ENCODE measurements around the gene GRIP2.

Gene GRIP2

GRCh38 chr3:14503706-14504065 is 36.5 kb downstream of the GRIP2 start:
- no peak overlapping the region for H4K8ac ChIP-seq (ENCODE audit: low read length)

DNA sequence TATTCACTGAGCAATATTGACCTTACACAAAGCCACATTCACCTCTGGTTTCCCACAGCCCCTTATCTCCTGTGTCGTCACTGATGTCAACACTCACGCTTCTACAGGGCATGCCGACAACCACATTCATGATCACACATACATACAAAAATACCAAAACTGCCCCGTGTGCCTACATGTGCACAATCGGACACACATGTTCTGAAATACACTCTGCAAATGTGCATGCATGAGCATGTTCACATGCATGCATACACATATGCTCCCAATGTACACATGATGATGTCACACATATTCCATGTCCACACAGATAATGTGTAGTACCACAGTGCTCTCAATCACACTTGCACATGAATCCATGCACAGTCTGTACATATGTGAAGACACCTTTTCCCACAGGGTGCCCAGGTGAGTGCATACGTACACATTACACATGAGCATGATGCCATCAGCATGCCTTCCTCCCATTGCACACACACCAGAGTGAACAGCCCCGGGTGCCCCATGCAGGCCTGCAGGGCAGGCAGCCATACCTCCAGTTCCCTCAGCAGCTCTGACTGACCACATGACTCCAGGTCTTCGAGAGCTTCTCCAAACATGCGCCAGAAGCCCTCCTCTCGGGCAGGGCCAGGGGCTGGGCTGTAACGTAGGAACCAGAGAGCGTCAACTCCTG is 37.0 kb downstream of the GRIP2 start:
- H2BK120ac ChIP-seq (ENCODE audit: low read depth, low read length), result no peak overlapping the region
- H2BK12ac ChIP-seq (ENCODE audit: low read length in 2 of 2), result no peak overlapping the region
- no peaks in the 10 kb centered on the region for H3K79me1 ChIP-seq (replicated peaks; ENCODE audit: low read length, poor library complexity, severe bottlenecking)
- H3K14ac ChIP-seq (ENCODE audit: low read length in 2 of 2), result no peak overlapping the region
- no peak overlapping the region for H3K23ac ChIP-seq (ENCODE audit: low read length in 2 of 2)
- H3K9ac ChIP-seq (ENCODE audit: low read length), result no peak overlapping the region
- no peak overlapping the region for H2BK15ac ChIP-seq (ENCODE audit: low read depth, poor library complexity, severe bottlenecking)
- H3K27me3 ChIP-seq (ENCODE audit: control insufficient read depth in 1 of 2, insufficient read depth in 1 of 2, low read length in 2 of 2), result peaks cover 10 to 19% of the 10 kb centered on the region in 2 experiments
- H4K91ac ChIP-seq (ENCODE audit: low read length), result peak overlapping the region; percentile 18
- no peak overlapping the region for H2AFZ ChIP-seq (ENCODE audit: low read depth, low read length)
- H3K36me3 ChIP-seq (ENCODE audit: control insufficient read depth in 1 of 2, insufficient read depth in 2 of 2, low read depth in 1 of 2, low read length in 2 of 2), result no peaks in the 10 kb centered on the region
- WGBS, result 91% methylated on average over 12 of the region's 12 CpGs
- no peak overlapping the region for H2BK5ac ChIP-seq (ENCODE audit: low read depth, low read length, poor library complexity, severe bottlenecking)
- H3K4me2 ChIP-seq (ENCODE audit: low read length, poor library complexity, severe bottlenecking), result no peak overlapping the region
- H3K4me3 ChIP-seq (ENCODE audit: insufficient read depth in 1 of 2, low read depth in 1 of 2, low read length in 2 of 2), result peak overlapping the region in 1 of 2 experiments; percentile 25
- DNase-seq, result no peak
- no peaks in the 10 kb centered on the region for H3K4me1 ChIP-seq (ENCODE audit: control insufficient read depth, insufficient read depth, low read depth, low read length)
- no peak overlapping the region for H2AK5ac ChIP-seq (ENCODE audit: low read length, severe bottlenecking)
- peak overlapping the region; percentile 77 for H4K8ac ChIP-seq (ENCODE audit: low read length)
- peaks cover 20% of the 10 kb centered on the region for H3K9me3 ChIP-seq (ENCODE audit: control insufficient read depth, low read length)
- no peak overlapping the region for H3K27ac ChIP-seq (ENCODE audit: low read length, poor library complexity, severe bottlenecking)
- H3K18ac ChIP-seq (ENCODE audit: low read depth in 1 of 2, low read length in 2 of 2), result no peak overlapping the region
- H3K4ac ChIP-seq (ENCODE audit: low read depth in 1 of 2, low read length in 2 of 2), result no peak overlapping the region

More at GRCh38 chr3:14503706-14504065, 36.5 kb downstream of the GRIP2 start:
- 87% methylated on average over 20 of the region's 20 CpGs for WGBS
- Histone ChIP-seq H2AFZ (ENCODE audit: low read depth, low read length) (no peak overlapping the region), H3K23ac (ENCODE audit: low read length in 2 of 2) (no peak overlapping the region), H2BK5ac (ENCODE audit: low read depth, low read length, poor library complexity, severe bottlenecking) (no peak overlapping the region), H3K27ac (ENCODE audit: low read length, poor library complexity, severe bottlenecking) (no peak overlapping the region), H3K18ac (ENCODE audit: low read depth in 1 of 2, low read length in 2 of 2) (no peak overlapping the region), H3K27me3 (ENCODE audit: control insufficient read depth in 1 of 2, insufficient read depth in 1 of 2, low read length in 2 of 2) (peaks cover 6 to 19% of the 10 kb centered on the region in 2 experiments), H3K4me1 (ENCODE audit: control insufficient read depth, insufficient read depth, low read depth, low read length) (no peaks in the 10 kb centered on the region), H2BK15ac (ENCODE audit: low read depth, poor library complexity, severe bottlenecking) (no peak overlapping the region), H2BK120ac (ENCODE audit: low read depth, low read length) (no peak overlapping the region), H4K91ac (ENCODE audit: low read length) (no peak overlapping the region), H3K36me3 (ENCODE audit: control insufficient read depth in 1 of 2, insufficient read depth in 2 of 2, low read depth in 1 of 2, low read length in 2 of 2) (no peaks in the 10 kb centered on the region), H3K79me1 (replicated peaks; ENCODE audit: low read length, poor library complexity, severe bottlenecking) (no peaks in the 10 kb centered on the region), H3K4me3 (ENCODE audit: insufficient read depth in 1 of 2, low read depth in 1 of 2, low read length in 2 of 2) (no peak overlapping the region), H3K14ac (ENCODE audit: low read length in 2 of 2) (no peak overlapping the region), H3K4ac (ENCODE audit: low read depth in 1 of 2, low read length in 2 of 2) (no peak overlapping the region), H3K4me2 (ENCODE audit: low read length, poor library complexity, severe bottlenecking) (no peak overlapping the region), H2AK5ac (ENCODE audit: low read length, severe bottlenecking) (no peak overlapping the region), H3K9ac (ENCODE audit: low read length) (no peak overlapping the region), H2BK12ac (ENCODE audit: low read length in 2 of 2) (no peak overlapping the region), H3K9me3 (ENCODE audit: control insufficient read depth, low read length) (peaks cover 20% of the 10 kb centered on the region)
- DNase-seq, result no peak

DNA sequence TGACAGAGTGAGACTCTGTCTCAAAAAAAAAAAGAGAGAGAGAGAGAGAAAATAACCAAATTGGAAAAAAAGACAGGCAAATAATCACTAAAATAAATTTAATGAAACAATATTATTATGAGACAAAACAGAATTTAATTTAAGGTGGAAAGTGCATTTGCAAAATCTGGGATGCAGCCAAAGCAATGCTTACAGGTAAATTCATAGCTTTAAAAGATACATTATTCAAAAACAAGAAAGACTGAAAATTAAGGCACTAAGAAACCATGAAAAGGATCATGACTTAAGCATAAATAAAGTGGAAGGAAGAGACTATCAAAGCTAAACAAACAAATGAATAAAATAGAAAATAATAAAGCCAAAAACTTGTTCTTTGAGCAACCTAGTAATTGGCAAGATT is 37.7 kb downstream of the GRIP2 start:
- Histone ChIP-seq H3K27me3 (ENCODE audit: control insufficient read depth in 1 of 2, insufficient read depth in 1 of 2, low read length in 2 of 2) (peaks cover 15 to 17% of the 10 kb centered on the region in 2 experiments), H3K9ac (ENCODE audit: low read length) (no peak overlapping the region), H4K91ac (ENCODE audit: low read length) (no peak overlapping the region), H3K4me3 (ENCODE audit: insufficient read depth in 1 of 2, low read depth in 1 of 2, low read length in 2 of 2) (no peak overlapping the region), H3K4me1 (ENCODE audit: control insufficient read depth, insufficient read depth, low read depth, low read length) (peaks cover under 1% of the 10 kb centered on the region), H3K4me2 (ENCODE audit: low read length, poor library complexity, severe bottlenecking) (no peak overlapping the region), H3K23ac (ENCODE audit: low read length in 2 of 2) (no peak overlapping the region), H3K4ac (ENCODE audit: low read depth in 1 of 2, low read length in 2 of 2) (no peak overlapping the region), H2BK15ac (ENCODE audit: low read depth, poor library complexity, severe bottlenecking) (no peak overlapping the region), H3K14ac (ENCODE audit: low read length in 2 of 2) (no peak overlapping the region), H3K9me3 (ENCODE audit: control insufficient read depth, low read length) (peaks cover 20% of the 10 kb centered on the region), H2BK12ac (ENCODE audit: low read length in 2 of 2) (no peak overlapping the region), H3K79me1 (replicated peaks; ENCODE audit: low read length, poor library complexity, severe bottlenecking) (no peaks in the 10 kb centered on the region), H2BK5ac (ENCODE audit: low read depth, low read length, poor library complexity, severe bottlenecking) (no peak overlapping the region), H3K18ac (ENCODE audit: low read depth in 1 of 2, low read length in 2 of 2) (no peak overlapping the region), H3K36me3 (ENCODE audit: control insufficient read depth in 1 of 2, insufficient read depth in 2 of 2, low read depth in 1 of 2, low read length in 2 of 2) (no peaks in the 10 kb centered on the region), H2AFZ (ENCODE audit: low read depth, low read length) (no peak overlapping the region), H4K8ac (ENCODE audit: low read length) (no peak overlapping the region), H2BK120ac (ENCODE audit: low read depth, low read length) (no peak overlapping the region), H3K27ac (ENCODE audit: low read length, poor library complexity, severe bottlenecking) (no peak overlapping the region), H2AK5ac (ENCODE audit: low read length, severe bottlenecking) (no peak overlapping the region)
- DNase-seq, result no peak

DNA sequence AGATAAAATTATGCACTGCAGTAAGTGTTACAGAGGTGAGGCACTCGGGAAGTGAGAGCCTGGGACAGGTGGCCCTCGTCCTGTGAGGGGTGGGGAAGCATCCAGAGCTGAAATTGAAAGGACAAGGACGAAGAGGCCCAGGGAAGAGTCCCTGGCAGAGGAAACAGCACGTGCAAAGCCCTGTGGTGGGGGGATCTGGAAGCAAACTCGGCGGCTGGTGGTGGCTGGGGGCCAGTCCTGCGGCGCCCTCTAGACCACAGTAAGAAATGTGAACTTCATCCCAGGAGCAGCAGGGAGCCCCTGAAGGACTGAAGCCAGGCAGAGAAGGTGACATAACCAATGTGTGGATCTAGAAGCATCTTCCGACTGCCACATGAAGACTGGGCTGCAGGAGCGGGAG is 42.8 kb downstream of the GRIP2 start:
- peak overlapping the region in 1 of 2 experiments; percentile 39 for H3K14ac ChIP-seq (ENCODE audit: low read length in 2 of 2)
- no peak overlapping the region for H2BK120ac ChIP-seq (ENCODE audit: low read depth, low read length)
- H3K9ac ChIP-seq (ENCODE audit: low read length), result no peak overlapping the region
- no peak overlapping the region for H2BK15ac ChIP-seq (ENCODE audit: low read depth, poor library complexity, severe bottlenecking)
- WGBS, result 54% methylated on average over 10 of the region's 10 CpGs
- no peak for DNase-seq
- H4K8ac ChIP-seq (ENCODE audit: low read length), result no peak overlapping the region
- H3K4me1 ChIP-seq (ENCODE audit: control insufficient read depth, insufficient read depth, low read depth, low read length), result peaks cover 5% of the 10 kb centered on the region
- no peak overlapping the region for H4K91ac ChIP-seq (ENCODE audit: low read length)
- H3K27me3 ChIP-seq (ENCODE audit: control insufficient read depth in 1 of 2, insufficient read depth in 1 of 2, low read length in 2 of 2), result peaks cover 4 to 15% of the 10 kb centered on the region in 2 experiments
- H3K4me3 ChIP-seq (ENCODE audit: insufficient read depth in 1 of 2, low read depth in 1 of 2, low read length in 2 of 2), result no peak overlapping the region
- H2AFZ ChIP-seq (ENCODE audit: low read depth, low read length), result no peak overlapping the region
- no peak overlapping the region for H3K4ac ChIP-seq (ENCODE audit: low read depth in 1 of 2, low read length in 2 of 2)
- H2BK12ac ChIP-seq (ENCODE audit: low read length in 2 of 2), result no peak overlapping the region
- peaks cover 0 to 8% of the 10 kb centered on the region in 2 experiments for H3K36me3 ChIP-seq (ENCODE audit: control insufficient read depth in 1 of 2, insufficient read depth in 2 of 2, low read depth in 1 of 2, low read length in 2 of 2)
- H3K18ac ChIP-seq (ENCODE audit: low read depth in 1 of 2, low read length in 2 of 2), result no peak overlapping the region
- no peak overlapping the region for H2AK5ac ChIP-seq (ENCODE audit: low read length, severe bottlenecking)
- H3K79me1 ChIP-seq (replicated peaks; ENCODE audit: low read length, poor library complexity, severe bottlenecking), result no peaks in the 10 kb centered on the region
- no peak overlapping the region for H2BK5ac ChIP-seq (ENCODE audit: low read depth, low read length, poor library complexity, severe bottlenecking)
- no peak overlapping the region for H3K27ac ChIP-seq (ENCODE audit: low read length, poor library complexity, severe bottlenecking)
- peaks cover 11% of the 10 kb centered on the region for H3K9me3 ChIP-seq (ENCODE audit: control insufficient read depth, low read length)
- H3K23ac ChIP-seq (ENCODE audit: low read length in 2 of 2), result no peak overlapping the region
- H3K4me2 ChIP-seq (ENCODE audit: low read length, poor library complexity, severe bottlenecking), result no peak overlapping the region

All from mesenchymal stem cell (in vitro differentiated cells and primary cell).